CD8-positive, alpha-beta memory T cell (primary cell): ENCODE results near the gene CROCC. TPM values are rescaled to one million over a fixed set of nuclear protein-coding genes. Genes with fewer than 3 reads are reported as not detected.

Experiments used
- CTCF ChIA-PET: fragments of 350-600 bp; sonication (Branson Sonifier 250); formaldehyde crosslinking; loops from one replicate; lab custom pipeline; 2021; ENCODE audit warnings: antibody characterized with exemption; lab: Charles Lee
- POLR2A ChIA-PET: fragments of 350-600 bp; sonication (Branson Sonifier 250); formaldehyde crosslinking; loops from one replicate; lab custom pipeline; 2021; ENCODE audit warnings: antibody characterized with exemption; lab: Charles Lee
- DNase-seq, 5 donors: peaks; one replicate each; pipeline versions ENCODE4 v3.0.0 to v3.0.0-alpha.2; 2020 to 2022; ENCODE audit warnings: mixed read lengths in 1 of 5
- H3K27ac ChIP-seq: one replicate; pipeline ENCODE4 v1.7.0; 2013; ENCODE audit warnings: low read depth, mild to moderate bottlenecking, low read length, moderate library complexity
- H3K27me3 ChIP-seq: 2 replicates; pipeline ENCODE4 v1.7.0; 2013; ENCODE audit warnings: low read length, mild to moderate bottlenecking; ENCODE audit not compliant: insufficient read depth, poor library complexity, severe bottlenecking
- H3K36me3 ChIP-seq: 2 replicates; pipeline ENCODE4 v1.7.0; 2013; ENCODE audit warnings: mild to moderate bottlenecking, low read length, moderate library complexity; ENCODE audit not compliant: insufficient read depth
- H3K4me1 ChIP-seq: 2 replicates; pipeline ENCODE4 v1.7.0; 2013; ENCODE audit warnings: mild to moderate bottlenecking, low read length, moderate library complexity; ENCODE audit not compliant: insufficient read depth
- H3K4me3 ChIP-seq: 2 replicates; pipeline ENCODE4 v1.7.0; 2013; ENCODE audit warnings: mild to moderate bottlenecking, low read length
- H3K9me3 ChIP-seq: 2 replicates; pipeline ENCODE4 v1.7.0; 2013; ENCODE audit warnings: mild to moderate bottlenecking, low read length
- H3K27ac Mint-ChIP-seq, 8 donors: one replicate each; pipeline ENCODE4 v1.8.0; 2020 to 2021; ENCODE audit warnings: mixed read lengths in 8 of 8, mild to moderate bottlenecking in 6 of 8, inconsistent platforms in 3 of 8, moderate library complexity in 3 of 8
- H3K27me3 Mint-ChIP-seq, 2 donors: one replicate each; pipeline ENCODE4 v1.8.0; 2020 to 2021; ENCODE audit warnings: mixed read lengths in 2 of 2, mild to moderate bottlenecking in 1 of 2, moderate library complexity in 1 of 2
- H3K36me3 Mint-ChIP-seq, 3 donors: one replicate each; pipeline ENCODE4 v1.8.0; 2020 to 2021; ENCODE audit warnings: mixed read lengths in 3 of 3, inconsistent platforms in 1 of 3, mild to moderate bottlenecking in 1 of 3
- H3K4me1 Mint-ChIP-seq, 3 donors: one replicate each; pipeline ENCODE4 v1.8.0; 2020 to 2021; ENCODE audit warnings: mixed read lengths in 3 of 3, inconsistent platforms in 1 of 3, mild to moderate bottlenecking in 1 of 3
- H3K4me3 Mint-ChIP-seq, 7 donors: one replicate each; pipeline ENCODE4 v1.8.0; 2020 to 2021; ENCODE audit warnings: mixed read lengths in 7 of 7, mild to moderate bottlenecking in 6 of 7, moderate library complexity in 4 of 7, inconsistent platforms in 2 of 7
- H3K9me3 Mint-ChIP-seq, 5 donors: one replicate each; pipeline ENCODE4 v1.8.0; 2020 to 2022; ENCODE audit warnings: mixed read lengths in 5 of 5, mild to moderate bottlenecking in 3 of 5, moderate library complexity in 2 of 5, inconsistent platforms in 1 of 5
- polyA plus RNA-seq: library from polyadenylated mRNA; unstranded; fragments of 300-500 nt; fragmentation: Illumina TruSeq; gene quantifications from one replicate; pipeline ENCODE4 v1.2.3, GENCODE V29; 2021
- total RNA-seq, 2 experiments: library from RNA; stranded (reverse); gene quantifications; one replicate each; pipeline ENCODE4 v1.2.3, GENCODE V29; 2021

The CROCC gene
- total and polyA plus RNA-seq, 3 experiments from 2014 or later, result 6.9 to 30.1 (median 25.6) TPM

GRCh38 chr1:17005365-17005740, 83.6 kb downstream of the CROCC start:
- no peak overlapping the region for H3K27ac ChIP-seq
- Mint-ChIP-seq H3K4me3 (no peak overlapping the region), H3K36me3 (peaks cover 0 to 53% (median 5%) of the 10 kb centered on the region in 3 donors), H3K9me3 (no peaks in the 10 kb centered on the region), H3K27me3 (no peaks in the 10 kb centered on the region), H3K4me1 (peaks cover 3 to 10% (median 8%) of the 10 kb centered on the region in 3 donors), H3K27ac (no peak overlapping the region)
- H3K27me3 ChIP-seq, result no peaks in the 10 kb centered on the region
- ChIA-PET CTCF (no interaction called here), POLR2A (no interaction called here)
- no peak for DNase-seq
- peaks cover 16% of the 10 kb centered on the region for H3K36me3 ChIP-seq
- H3K4me1 ChIP-seq, result peaks cover 3% of the 10 kb centered on the region
- no peaks in the 10 kb centered on the region for H3K9me3 ChIP-seq
- no peak overlapping the region for H3K4me3 ChIP-seq

- H3K36me3 Mint-ChIP-seq, result peaks cover 0 to 44% (median 5%) of the 10 kb centered on the region in 3 donors
- CTCF ChIA-PET, result interaction anchor here (1.4 kb wide), 1 partner anchor 55 kb away, joined by 3 read pairs; no protein-coding TSS in a partner anchor
- H3K27me3 Mint-ChIP-seq, result no peaks in the 10 kb centered on the region
- Histone ChIP-seq H3K27me3 (no peaks in the 10 kb centered on the region), H3K9me3 (no peaks in the 10 kb centered on the region), H3K36me3 (peaks cover 15% of the 10 kb centered on the region), H3K4me1 (peaks cover 14% of the 10 kb centered on the region), H3K27ac (no peak overlapping the region), H3K4me3 (no peak overlapping the region)
- H3K4me1 Mint-ChIP-seq, result peaks cover 14 to 23% (median 18%) of the 10 kb centered on the region in 3 donors
- no peak overlapping the region for H3K27ac Mint-ChIP-seq
- H3K4me3 Mint-ChIP-seq, result no peak overlapping the region
- POLR2A ChIA-PET, result no interaction called here
- DNase-seq, result no peak
- no peaks in the 10 kb centered on the region for H3K9me3 Mint-ChIP-seq
These were observed 85.4 kb downstream of the CROCC start for GRCh38 chr1:17007121-17007520.

- CTCF ChIA-PET, result interaction anchor here (0.7 kb wide), 1 partner anchor 48 kb away, joined by 3 read pairs; no protein-coding TSS in a partner anchor
- Mint-ChIP-seq H3K36me3 (peaks cover 0 to 33% (median 5%) of the 10 kb centered on the region in 3 donors), H3K9me3 (no peaks in the 10 kb centered on the region), H3K27ac (peak overlapping the region in 1 of 8 donors; percentile 86), H3K4me1 (peaks cover 15 to 24% (median 19%) of the 10 kb centered on the region in 3 donors), H3K27me3 (no peaks in the 10 kb centered on the region), H3K4me3 (no peak overlapping the region)
- no peaks in the 10 kb centered on the region for H3K9me3 ChIP-seq
- no peak overlapping the region for H3K27ac ChIP-seq
- POLR2A ChIA-PET, result no interaction called here
- no peak overlapping the region for H3K4me3 ChIP-seq
- DNase-seq, result peak in 1 of 5 donors; percentile 30
- peaks cover 7% of the 10 kb centered on the region for H3K36me3 ChIP-seq
- H3K4me1 ChIP-seq, result peaks cover 17% of the 10 kb centered on the region
- H3K27me3 ChIP-seq, result no peaks in the 10 kb centered on the region
These were observed 86.6 kb downstream of the CROCC start for GRCh38 chr1:17008208-17008855.

- no peaks in the 10 kb centered on the region for H3K36me3 ChIP-seq
- Mint-ChIP-seq H3K9me3 (no peaks in the 10 kb centered on the region), H3K36me3 (peaks cover 0 to 20% (median 0%) of the 10 kb centered on the region in 3 donors), H3K4me3 (peak overlapping the region in 6 of 7 donors; percentile 28 to 92 (median 52)), H3K27ac (peak overlapping the region in 2 of 8 donors; percentile 22 to 50), H3K27me3 (no peaks in the 10 kb centered on the region), H3K4me1 (peaks cover 15 to 24% (median 19%) of the 10 kb centered on the region in 3 donors)
- peak in 1 of 5 donors; percentile 37 for DNase-seq
- no peak overlapping the region for H3K27ac ChIP-seq
- no peak overlapping the region for H3K4me3 ChIP-seq
- ChIA-PET CTCF (no interaction called here), POLR2A (interaction anchor here (0.6 kb wide), 1 partner anchor 9 kb away, joined by 6 read pairs; no protein-coding TSS in a partner anchor)
- H3K27me3 ChIP-seq, result no peaks in the 10 kb centered on the region
- peaks cover 17% of the 10 kb centered on the region for H3K4me1 ChIP-seq
- no peaks in the 10 kb centered on the region for H3K9me3 ChIP-seq
These were observed 88.0 kb downstream of the CROCC start for GRCh38 chr1:17009706-17010105.

- POLR2A ChIA-PET, result no interaction called here
- peak in 1 of 5 donors; percentile 42 for DNase-seq
- peak overlapping the region; percentile 81 to 92 (median 87) for H3K4me3 Mint-ChIP-seq
- peaks cover 0 to 7% (median 0%) of the 10 kb centered on the region in 3 donors for H3K36me3 Mint-ChIP-seq
- H3K4me1 Mint-ChIP-seq, result peaks cover 15 to 24% (median 19%) of the 10 kb centered on the region in 3 donors
- Histone ChIP-seq H3K4me1 (peaks cover 17% of the 10 kb centered on the region), H3K9me3 (no peaks in the 10 kb centered on the region), H3K27ac (peak overlapping the region; percentile 54), H3K4me3 (peak overlapping the region; percentile 75), H3K36me3 (no peaks in the 10 kb centered on the region), H3K27me3 (no peaks in the 10 kb centered on the region)
- peak overlapping the region; percentile 39 to 94 (median 84) for H3K27ac Mint-ChIP-seq
- H3K27me3 Mint-ChIP-seq, result no peaks in the 10 kb centered on the region
- CTCF ChIA-PET, result no interaction called here
- H3K9me3 Mint-ChIP-seq, result no peaks in the 10 kb centered on the region
These were observed 89.3 kb downstream of the CROCC start for GRCh38 chr1:17011092-17011438.

- Mint-ChIP-seq H3K9me3 (no peaks in the 10 kb centered on the region), H3K4me3 (peak within 1 kb of the TSS; percentile 83 to 92 (median 87)), H3K27me3 (no peaks in the 10 kb centered on the region), H3K4me1 (peaks cover 15 to 24% (median 19%) of the 10 kb centered on the region in 3 donors), H3K36me3 (peaks cover 0 to 6% (median 0%) of the 10 kb centered on the region in 3 donors), H3K27ac (peak within 1 kb of the TSS; percentile 61 to 94 (median 84))
- ChIA-PET POLR2A (interaction anchor here (0.6 kb wide), 1 partner anchor 10 kb away, joined by 3 read pairs; no protein-coding TSS in a partner anchor), CTCF (no interaction called here)
- peak within 1 kb of the TSS; percentile 54 for H3K27ac ChIP-seq
- H3K4me1 ChIP-seq, result peaks cover 17% of the 10 kb centered on the region
- H3K4me3 ChIP-seq, result peak within 1 kb of the TSS; percentile 75
- DNase-seq, result peak; percentile 72 to 87 (median 79)
- H3K27me3 ChIP-seq, result no peaks in the 10 kb centered on the region
- no peaks in the 10 kb centered on the region for H3K36me3 ChIP-seq
- H3K9me3 ChIP-seq, result no peaks in the 10 kb centered on the region
These were observed 89.9 kb downstream of the CROCC start, which contains the start of gene ATP13A2 for GRCh38 chr1:17011439-17012307. ATP13A2 (minus strand) TSS chr1:17011928; CDS start chr1:17011738, 190 bp downstream.

GRCh38 chr1:17012775-17013490, 91.2 kb downstream of the CROCC start:
- H3K4me3 Mint-ChIP-seq, result peak overlapping the region in 4 of 7 donors; percentile 43 to 84 (median 50)
- H3K4me1 ChIP-seq, result peaks cover 17% of the 10 kb centered on the region
- no peaks in the 10 kb centered on the region for H3K27me3 ChIP-seq
- DNase-seq, result peak in 1 of 5 donors; percentile 12
- H3K27ac Mint-ChIP-seq, result no peak overlapping the region
- H3K27ac ChIP-seq, result no peak overlapping the region
- H3K27me3 Mint-ChIP-seq, result no peaks in the 10 kb centered on the region
- no peaks in the 10 kb centered on the region for H3K36me3 ChIP-seq
- POLR2A ChIA-PET, result interaction anchor here (0.6 kb wide), 1 partner anchor 11 kb away, joined by 3 read pairs; no protein-coding TSS in a partner anchor
- CTCF ChIA-PET, result interaction anchor here (1.4 kb wide), 1 partner anchor 52 kb away, joined by 4 read pairs; no protein-coding TSS in a partner anchor
- no peaks in the 10 kb centered on the region for H3K9me3 ChIP-seq
- peaks cover 0 to 10% (median 0%) of the 10 kb centered on the region in 3 donors for H3K36me3 Mint-ChIP-seq
- H3K4me1 Mint-ChIP-seq, result peaks cover 15 to 24% (median 19%) of the 10 kb centered on the region in 3 donors
- H3K4me3 ChIP-seq, result no peak overlapping the region
- H3K9me3 Mint-ChIP-seq, result no peaks in the 10 kb centered on the region
